Neural cell (in vitro differentiated cells): ENCODE data around the gene GUCY1A2. TPM values are rescaled to one million over a fixed set of nuclear protein-coding genes. Genes with fewer than 3 reads are reported as not detected.

Source experiments
- H2AFZ ChIP-seq: fragments of 200-600, 300-800 bp; sonication (generic), shearing (Covaris generic); 2 replicates; pipeline ENCODE4 v1.6.0; 2014; ENCODE audit warnings: low read depth, mild to moderate bottlenecking, antibody characterized with exemption, low read length, moderate library complexity
- H3F3A ChIP-seq: fragments of 200-600 bp; shearing (Covaris generic); 2 replicates; pipeline ENCODE4 v1.6.1; 2016; ENCODE audit warnings: mild to moderate bottlenecking, moderate library complexity, mixed read lengths, antibody characterized with exemption, low read length; ENCODE audit not compliant: insufficient read depth, poor library complexity, severe bottlenecking
- H3K27ac ChIP-seq: fragments of 200-600, 300-800 bp; sonication (generic), shearing (Covaris generic); 2 replicates; pipeline ENCODE4 v1.5.1; 2014; ENCODE audit warnings: mild to moderate bottlenecking, low read length, moderate library complexity
- H3K27me3 ChIP-seq: fragments of 300-800, 200-600 bp; sonication (generic), shearing (Covaris generic); 2 replicates; pipeline ENCODE4 v1.6.0; 2014; ENCODE audit warnings: mild to moderate bottlenecking, low read depth, low read length, moderate library complexity; ENCODE audit not compliant: insufficient read depth
- H3K36me3 ChIP-seq: fragments of 300-800, 200-600 bp; sonication (generic), shearing (Covaris generic); 2 replicates; pipeline ENCODE4 v1.5.1; 2014; ENCODE audit warnings: mild to moderate bottlenecking, antibody characterized with exemption, low read length, moderate library complexity; ENCODE audit not compliant: insufficient read depth
- H3K4me2 ChIP-seq: fragments of 300-800, 200-600 bp; sonication (generic), shearing (Covaris generic); 2 replicates; pipeline ENCODE4 v1.6.0; 2014; ENCODE audit warnings: mild to moderate bottlenecking, low read length
- H3K4me3 ChIP-seq: fragments of 300-800, 200-600 bp; sonication (generic), shearing (Covaris generic); 2 replicates; pipeline ENCODE4 v1.5.1; 2014; ENCODE audit warnings: mild to moderate bottlenecking, low read length, moderate library complexity
- H3K79me2 ChIP-seq: fragments of 200-600 bp; shearing (Covaris generic); replicated peaks from 2 replicates; pipeline ENCODE4 v1.6.0; 2014; ENCODE audit warnings: mild to moderate bottlenecking, low read length, moderate library complexity; ENCODE audit not compliant: insufficient read depth
- H3K9ac ChIP-seq: fragments of 300-800, 200-600 bp; sonication (generic), shearing (Covaris generic); 2 replicates; pipeline ENCODE4 v1.6.1; 2016; ENCODE audit warnings: mild to moderate bottlenecking, low read length, mixed read lengths
- H3K9me2 ChIP-seq: fragments of 200-600 bp; shearing (Covaris generic); 2 replicates; pipeline ENCODE4 v1.6.1; 2016; ENCODE audit warnings: mild to moderate bottlenecking, low read length, mixed read lengths; ENCODE audit not compliant: insufficient read depth
- H3K9me3 ChIP-seq: fragments of 200-600, 300-800 bp; sonication (generic), shearing (Covaris generic); 2 replicates; pipeline ENCODE4 v1.6.1; 2016; ENCODE audit warnings: mild to moderate bottlenecking, mixed run types, low read length, moderate library complexity, mixed read lengths
- H4K20me1 ChIP-seq: fragments of 200-600 bp; shearing (Covaris generic); 2 replicates; pipeline ENCODE4 v1.6.1; 2016; ENCODE audit warnings: mild to moderate bottlenecking, mixed run types; ENCODE audit not compliant: insufficient read depth
- EP300 ChIP-seq: fragments of 450-650 bp; conservative IDR thresholded peaks from 2 replicates; pipeline ENCODE4 v1.6.1; 2014; ENCODE audit warnings: antibody characterized with exemption, mild to moderate bottlenecking, moderate library complexity; ENCODE audit not compliant: poor library complexity, severe bottlenecking
- EZH2 ChIP-seq: fragments of 200-600, 300-800 bp; shearing (Covaris generic), sonication (generic); IDR thresholded peaks from 2 replicates; pipeline ENCODE4 v1.6.1; 2014; ENCODE audit warnings: antibody characterized with exemption, low read length, borderline replicate concordance, mild to moderate bottlenecking; ENCODE audit not compliant: insufficient read depth, poor library complexity, severe bottlenecking
- MXI1 ChIP-seq: fragments of 450-650 bp; conservative IDR thresholded peaks from 2 replicates; pipeline ENCODE4 v1.6.1; 2014; ENCODE audit warnings: antibody characterized with exemption, mild to moderate bottlenecking; ENCODE audit not compliant: poor library complexity, severe bottlenecking
- POLR2AphosphoS5 ChIP-seq: IDR thresholded peaks from 2 replicates; pipeline ENCODE4 v1.6.1; 2012
- RAD21 ChIP-seq: fragments of 450-650 bp; conservative IDR thresholded peaks from 2 replicates; pipeline ENCODE4 v1.6.1; 2014; ENCODE audit warnings: antibody characterized with exemption, mild to moderate bottlenecking, moderate library complexity
- SMC3 ChIP-seq: fragments of 450-650 bp; conservative IDR thresholded peaks from 2 replicates; pipeline ENCODE4 v1.6.1; 2014; ENCODE audit warnings: antibody characterized with exemption, mild to moderate bottlenecking, moderate library complexity; ENCODE audit not compliant: poor library complexity
- TAF1 ChIP-seq: IDR thresholded peaks from 2 replicates; pipeline ENCODE4 v1.6.1; 2012; ENCODE audit warnings: low read depth
- polyA plus RNA-seq: library from polyadenylated mRNA; depleted of rRNA; stranded (reverse); fragments of >200 nt; gene quantifications from 2 replicates; pipeline ENCODE4 v1.2.3, GENCODE V29; 2014
- TF ChIP-seq, protein P1 (sequence below): IDR thresholded peaks from 2 replicates; pipeline ENCODE4 v1.6.1; 2012; ENCODE audit warnings: borderline replicate concordance
- TF ChIP-seq, protein P2 (sequence below): fragments of 450-650 bp; IDR thresholded peaks from 2 replicates; pipeline ENCODE4 v1.5.1; 2014; ENCODE audit warnings: antibody characterized with exemption, mild to moderate bottlenecking, moderate library complexity; ENCODE audit not compliant: poor library complexity, severe bottlenecking

The GUCY1A2 gene
- polyA plus RNA-seq, 1 donor from 2014 or later: 5.1 TPM

DNA sequence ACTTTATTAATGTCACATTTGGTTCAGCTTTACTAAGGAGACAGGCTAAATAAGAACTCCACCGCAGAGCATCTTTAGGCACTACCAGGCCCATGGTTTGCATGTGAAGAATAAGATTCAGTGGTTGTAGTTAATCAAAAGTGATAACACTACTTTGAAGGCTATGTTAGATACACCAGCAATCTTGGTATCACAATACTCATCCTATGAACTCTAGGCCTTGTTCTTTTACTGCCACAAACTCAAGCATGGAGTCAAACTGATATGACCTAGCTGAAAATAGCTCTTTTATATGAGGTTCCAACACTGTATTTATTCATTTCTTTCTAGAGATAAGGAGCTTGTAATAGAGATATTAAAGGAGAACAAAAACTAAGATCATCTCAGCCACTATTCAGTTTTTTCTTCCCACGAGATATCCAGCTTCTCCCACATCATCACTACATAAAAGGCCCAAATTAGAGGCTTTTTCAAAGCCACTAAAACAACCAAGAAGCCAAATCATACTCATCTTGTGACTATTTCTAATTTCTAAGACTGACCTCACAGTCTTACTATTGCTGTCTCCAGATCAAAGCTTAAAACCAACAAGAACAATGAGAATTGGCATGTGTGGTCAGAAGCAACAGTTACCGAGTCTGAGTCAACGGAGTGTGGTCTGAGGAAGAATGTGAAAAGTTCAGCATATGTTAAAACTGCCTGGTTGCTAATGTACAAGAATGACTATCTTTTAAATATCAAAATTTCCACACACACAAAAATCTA, 25.1 kb upstream of the GUCY1A2 start:
- no peaks in the 10 kb centered on the region for H3F3A ChIP-seq
- no peak overlapping the region for H3K4me2 ChIP-seq
- H3K79me2 ChIP-seq: no peaks in the 10 kb centered on the region
- no peak overlapping the region for H2AFZ ChIP-seq
- peaks cover 8% of the 10 kb centered on the region for H3K9me3 ChIP-seq
- no peaks in the 10 kb centered on the region for H3K36me3 ChIP-seq
- H3K9me2 ChIP-seq: no peaks in the 10 kb centered on the region
- no peak overlapping the region for H3K4me3 ChIP-seq
- H3K27ac ChIP-seq: no peak overlapping the region
- no peaks in the 10 kb centered on the region for H3K27me3 ChIP-seq
- H3K9ac ChIP-seq: no peak overlapping the region
- no peaks in the 10 kb centered on the region for H4K20me1 ChIP-seq
- TF ChIP-seq, protein P1, sequence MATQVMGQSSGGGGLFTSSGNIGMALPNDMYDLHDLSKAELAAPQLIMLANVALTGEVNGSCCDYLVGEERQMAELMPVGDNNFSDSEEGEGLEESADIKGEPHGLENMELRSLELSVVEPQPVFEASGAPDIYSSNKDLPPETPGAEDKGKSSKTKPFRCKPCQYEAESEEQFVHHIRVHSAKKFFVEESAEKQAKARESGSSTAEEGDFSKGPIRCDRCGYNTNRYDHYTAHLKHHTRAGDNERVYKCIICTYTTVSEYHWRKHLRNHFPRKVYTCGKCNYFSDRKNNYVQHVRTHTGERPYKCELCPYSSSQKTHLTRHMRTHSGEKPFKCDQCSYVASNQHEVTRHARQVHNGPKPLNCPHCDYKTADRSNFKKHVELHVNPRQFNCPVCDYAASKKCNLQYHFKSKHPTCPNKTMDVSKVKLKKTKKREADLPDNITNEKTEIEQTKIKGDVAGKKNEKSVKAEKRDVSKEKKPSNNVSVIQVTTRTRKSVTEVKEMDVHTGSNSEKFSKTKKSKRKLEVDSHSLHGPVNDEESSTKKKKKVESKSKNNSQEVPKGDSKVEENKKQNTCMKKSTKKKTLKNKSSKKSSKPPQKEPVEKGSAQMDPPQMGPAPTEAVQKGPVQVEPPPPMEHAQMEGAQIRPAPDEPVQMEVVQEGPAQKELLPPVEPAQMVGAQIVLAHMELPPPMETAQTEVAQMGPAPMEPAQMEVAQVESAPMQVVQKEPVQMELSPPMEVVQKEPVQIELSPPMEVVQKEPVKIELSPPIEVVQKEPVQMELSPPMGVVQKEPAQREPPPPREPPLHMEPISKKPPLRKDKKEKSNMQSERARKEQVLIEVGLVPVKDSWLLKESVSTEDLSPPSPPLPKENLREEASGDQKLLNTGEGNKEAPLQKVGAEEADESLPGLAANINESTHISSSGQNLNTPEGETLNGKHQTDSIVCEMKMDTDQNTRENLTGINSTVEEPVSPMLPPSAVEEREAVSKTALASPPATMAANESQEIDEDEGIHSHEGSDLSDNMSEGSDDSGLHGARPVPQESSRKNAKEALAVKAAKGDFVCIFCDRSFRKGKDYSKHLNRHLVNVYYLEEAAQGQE: no peak

DNA sequence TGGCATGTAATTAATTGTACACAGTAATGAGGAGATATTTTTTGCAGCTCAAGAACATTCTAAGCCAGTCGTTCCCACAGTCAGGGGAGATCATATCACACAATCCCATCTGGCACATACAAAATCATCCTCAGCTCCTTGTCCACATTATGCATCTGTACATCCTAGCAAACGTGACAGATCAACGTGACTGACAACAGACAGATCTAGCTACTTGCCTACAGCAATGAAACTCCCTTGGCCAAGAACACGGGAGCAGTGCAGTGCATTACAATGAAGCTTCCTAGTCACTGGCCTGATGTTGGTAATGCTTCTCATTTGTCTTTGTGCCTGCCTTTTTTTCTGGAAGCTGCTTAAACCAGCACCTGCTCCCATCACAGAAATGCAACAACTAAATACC, 24.5 kb upstream of the GUCY1A2 start:
- H3K9me2 ChIP-seq: no peaks in the 10 kb centered on the region
- H3K9me3 ChIP-seq: peaks cover 8% of the 10 kb centered on the region
- no peak overlapping the region for H3K27ac ChIP-seq
- H3K36me3 ChIP-seq: no peaks in the 10 kb centered on the region
- no peak overlapping the region for H3K4me3 ChIP-seq
- no peak overlapping the region for H3K9ac ChIP-seq
- no peaks in the 10 kb centered on the region for H4K20me1 ChIP-seq
- no peak for TF ChIP-seq RAD21
- peak; percentile 14 for TF ChIP-seq EP300
- H3K27me3 ChIP-seq: no peaks in the 10 kb centered on the region
- no peaks in the 10 kb centered on the region for H3K79me2 ChIP-seq
- H3F3A ChIP-seq: no peaks in the 10 kb centered on the region
- H3K4me2 ChIP-seq: no peak overlapping the region
- H2AFZ ChIP-seq: no peak overlapping the region

DNA sequence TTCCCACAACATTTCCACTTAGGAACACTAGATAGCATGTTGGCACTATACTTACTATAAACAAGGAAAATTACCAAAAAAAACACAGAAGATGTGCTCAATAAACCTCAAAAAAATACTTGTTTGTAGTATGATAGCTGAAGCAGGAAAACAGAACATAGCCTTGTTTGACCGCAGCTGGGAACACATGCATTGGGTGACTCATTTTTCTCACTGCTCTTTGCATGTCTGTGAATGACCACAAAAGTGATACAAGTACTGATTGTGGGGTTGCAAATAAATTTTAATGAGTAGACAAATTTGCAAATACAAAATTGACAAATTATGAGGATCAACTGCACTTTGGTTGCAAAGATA, 22.8 kb upstream of the GUCY1A2 start:
- peaks cover 8% of the 10 kb centered on the region for H3K9me3 ChIP-seq
- H4K20me1 ChIP-seq: no peaks in the 10 kb centered on the region
- no peak overlapping the region for H3K4me2 ChIP-seq
- no peak overlapping the region for H3K9ac ChIP-seq
- H3K9me2 ChIP-seq: no peaks in the 10 kb centered on the region
- no peak overlapping the region for H2AFZ ChIP-seq
- H3K27me3 ChIP-seq: no peaks in the 10 kb centered on the region
- TF ChIP-seq MXI1 (no peak), SMC3 (no peak), EZH2 (no peak), EP300 (no peak), POLR2AphosphoS5 (no peak), RAD21 (no peak), TAF1 (no peak)
- TF ChIP-seq, protein P1: no peak
- TF ChIP-seq, protein P2, sequence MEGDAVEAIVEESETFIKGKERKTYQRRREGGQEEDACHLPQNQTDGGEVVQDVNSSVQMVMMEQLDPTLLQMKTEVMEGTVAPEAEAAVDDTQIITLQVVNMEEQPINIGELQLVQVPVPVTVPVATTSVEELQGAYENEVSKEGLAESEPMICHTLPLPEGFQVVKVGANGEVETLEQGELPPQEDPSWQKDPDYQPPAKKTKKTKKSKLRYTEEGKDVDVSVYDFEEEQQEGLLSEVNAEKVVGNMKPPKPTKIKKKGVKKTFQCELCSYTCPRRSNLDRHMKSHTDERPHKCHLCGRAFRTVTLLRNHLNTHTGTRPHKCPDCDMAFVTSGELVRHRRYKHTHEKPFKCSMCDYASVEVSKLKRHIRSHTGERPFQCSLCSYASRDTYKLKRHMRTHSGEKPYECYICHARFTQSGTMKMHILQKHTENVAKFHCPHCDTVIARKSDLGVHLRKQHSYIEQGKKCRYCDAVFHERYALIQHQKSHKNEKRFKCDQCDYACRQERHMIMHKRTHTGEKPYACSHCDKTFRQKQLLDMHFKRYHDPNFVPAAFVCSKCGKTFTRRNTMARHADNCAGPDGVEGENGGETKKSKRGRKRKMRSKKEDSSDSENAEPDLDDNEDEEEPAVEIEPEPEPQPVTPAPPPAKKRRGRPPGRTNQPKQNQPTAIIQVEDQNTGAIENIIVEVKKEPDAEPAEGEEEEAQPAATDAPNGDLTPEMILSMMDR: no peak
- H3K27ac ChIP-seq: no peak overlapping the region
- no peak overlapping the region for H3K4me3 ChIP-seq
- H3F3A ChIP-seq: no peaks in the 10 kb centered on the region
- H3K79me2 ChIP-seq: no peaks in the 10 kb centered on the region
- no peaks in the 10 kb centered on the region for H3K36me3 ChIP-seq
